ENCODE data around the gene KCMF1.

DNA sequence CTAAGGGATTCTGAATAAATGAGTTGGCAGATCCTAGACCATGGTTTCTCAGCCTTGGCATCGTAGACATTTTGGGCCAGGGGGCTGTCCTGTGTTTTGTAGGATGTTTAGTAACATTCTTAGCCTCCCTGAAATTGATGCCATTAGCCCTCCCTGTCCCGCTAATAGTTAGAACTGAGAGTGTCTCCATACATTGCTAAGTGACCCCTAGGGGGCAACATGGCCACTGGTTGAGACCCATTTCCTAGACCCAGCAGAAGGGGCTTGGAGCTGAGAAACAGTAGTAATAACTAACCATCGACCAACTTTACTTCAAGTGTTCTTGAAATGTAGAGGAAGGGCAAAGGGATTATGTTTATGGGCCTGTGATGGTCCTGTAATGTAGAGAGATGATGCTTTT is 40.8 kb downstream of the KCMF1 start:
- no peak for TF ChIP-seq EZH2 (IDR thresholded peaks at IDR 0.05; ENCODE audit: borderline replicate concordance)
- no peak for TF ChIP-seq CTCF (IDR thresholded peaks at IDR 0.05; ENCODE audit: poor library complexity)

Measured in hepatocyte (in vitro differentiated cells).